ENCODE measurements around the gene BCL6.
"Not testable (repeated sequence)": the region's sequence is repeated elsewhere in the genome, so short reads cannot be mapped to it uniquely, and the experiment has no call there.

Gene BCL6

DNA sequence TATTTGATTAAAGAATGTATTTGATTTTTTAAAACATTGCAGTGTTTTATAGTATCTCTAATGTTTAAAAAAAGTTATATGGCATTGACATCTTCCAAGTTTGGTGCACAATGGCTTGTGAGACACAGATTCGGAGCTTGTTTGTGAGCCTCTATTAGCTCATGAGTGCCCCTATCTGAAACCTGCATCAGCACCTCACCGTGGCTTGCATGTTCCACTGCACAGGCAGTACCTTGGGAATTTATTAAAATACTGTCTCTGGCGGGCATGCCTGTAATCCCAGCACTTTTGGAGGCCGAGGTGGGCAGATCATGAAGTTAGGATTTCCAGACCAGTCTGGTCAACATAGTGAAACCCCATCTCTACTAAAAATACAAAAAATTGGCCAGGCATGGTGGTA, 36.1 kb downstream of the BCL6 start:
- DNase-seq: no peak

DNA sequence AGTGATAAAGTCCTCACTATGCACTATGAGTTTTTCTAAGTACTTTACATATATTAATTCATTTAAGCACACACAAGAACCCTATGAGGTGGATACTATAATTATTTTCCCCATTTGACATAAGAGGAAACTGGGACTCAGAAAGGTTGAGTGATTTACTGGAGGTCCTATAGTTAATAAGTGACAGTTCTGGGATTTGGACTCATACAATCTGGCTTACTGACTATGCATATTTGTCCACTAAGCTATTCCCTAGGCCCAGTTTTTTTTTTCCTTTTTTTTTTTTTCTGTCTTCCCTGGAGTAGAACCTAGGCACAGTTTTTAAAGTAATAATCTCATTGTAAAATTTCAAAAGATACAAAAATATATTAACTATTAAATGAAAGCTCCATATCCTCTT, 36.6 kb downstream of the BCL6 start:
- no peak for DNase-seq

DNA sequence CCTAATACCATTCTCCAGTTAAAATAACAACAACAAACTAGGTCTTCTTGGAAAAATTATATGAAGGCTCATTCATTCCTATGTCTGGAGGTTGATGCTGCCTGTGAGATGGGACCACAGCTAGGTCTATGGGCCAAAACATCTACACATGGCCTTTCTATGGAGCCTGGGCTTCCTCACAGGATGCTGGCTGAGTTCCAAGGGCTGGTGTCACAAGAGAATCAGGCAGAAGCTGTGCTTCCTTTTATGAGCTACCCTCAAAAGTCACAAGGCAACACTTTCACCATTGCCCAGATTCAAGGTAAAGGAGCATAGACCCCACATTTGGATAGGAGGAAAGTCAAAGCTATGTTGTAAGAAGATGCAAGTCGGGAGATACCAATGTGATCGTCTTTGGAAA, 38.3 kb downstream of the BCL6 start:
- no peak for DNase-seq

- no peak for DNase-seq
Observed at GRCh38 chr3:187705164-187705563, 40.1 kb downstream of the BCL6 start.

DNA sequence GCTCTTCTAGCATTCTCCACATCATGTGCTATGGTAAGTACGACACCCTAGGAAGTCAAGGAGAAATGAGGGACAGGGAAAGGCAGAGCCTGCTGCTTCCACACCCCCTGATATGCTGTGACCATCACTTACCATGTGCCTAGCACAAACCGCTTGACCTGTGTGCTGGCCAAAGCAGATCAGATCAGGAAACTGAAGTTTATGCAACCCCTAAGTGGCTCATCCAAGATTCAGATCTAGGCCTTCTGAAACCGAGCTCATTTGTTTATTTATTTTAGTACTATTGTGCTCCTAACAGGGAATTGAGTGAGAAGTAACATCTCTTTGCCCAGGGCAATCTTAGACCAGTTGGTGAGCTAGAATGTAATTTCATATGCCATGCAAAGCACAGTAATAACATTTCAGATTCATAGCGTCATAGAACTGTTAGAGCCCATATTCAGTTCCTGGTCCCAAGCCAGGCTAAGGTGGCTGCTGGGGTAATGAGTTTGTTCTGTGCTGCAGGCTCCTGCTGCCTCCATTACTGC, 42.7 kb downstream of the BCL6 start, which contains the start of gene RTP2:
RTP2 (minus strand) TSS at position 51 of the 527 bp plus-strand sequence. CDS start 429 bp downstream, outside the sequence.
- no peak for DNase-seq

- no peak for DNase-seq
Observed at GRCh38 chr3:187700249-187700648, 45.0 kb downstream of the BCL6 start.

- no peak for DNase-seq
Observed at GRCh38 chr3:187698499-187699399, 46.5 kb downstream of the BCL6 start.

- DNase-seq: no peak
Observed at GRCh38 chr3:187696021-187696420, 49.2 kb downstream of the BCL6 start.

DNA sequence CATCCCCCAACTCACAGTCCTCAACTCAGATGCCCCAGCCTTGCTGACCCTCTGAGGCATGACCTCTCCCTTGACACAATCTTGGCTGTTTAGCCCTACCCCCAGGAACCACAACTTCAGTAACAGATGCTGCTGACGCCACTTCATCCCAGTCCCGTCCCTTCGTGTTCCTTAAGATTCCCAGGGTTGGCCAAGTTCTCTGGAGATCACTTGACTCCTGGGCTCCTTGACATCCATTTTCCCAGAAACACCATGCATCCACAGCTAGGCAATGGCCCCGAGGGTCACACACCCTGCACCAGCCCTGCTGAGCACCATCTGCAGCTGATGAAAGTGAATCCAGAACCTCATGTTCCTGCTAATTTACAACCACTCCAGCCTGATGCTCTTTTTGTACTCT, 49.8 kb downstream of the BCL6 start:
- no peak for DNase-seq

GRCh38 chr3:187694801-187695200, 50.5 kb downstream of the BCL6 start:
- no peak for DNase-seq

- DNase-seq: no peak
Observed at GRCh38 chr3:187693431-187693830, 51.8 kb downstream of the BCL6 start.

DNA sequence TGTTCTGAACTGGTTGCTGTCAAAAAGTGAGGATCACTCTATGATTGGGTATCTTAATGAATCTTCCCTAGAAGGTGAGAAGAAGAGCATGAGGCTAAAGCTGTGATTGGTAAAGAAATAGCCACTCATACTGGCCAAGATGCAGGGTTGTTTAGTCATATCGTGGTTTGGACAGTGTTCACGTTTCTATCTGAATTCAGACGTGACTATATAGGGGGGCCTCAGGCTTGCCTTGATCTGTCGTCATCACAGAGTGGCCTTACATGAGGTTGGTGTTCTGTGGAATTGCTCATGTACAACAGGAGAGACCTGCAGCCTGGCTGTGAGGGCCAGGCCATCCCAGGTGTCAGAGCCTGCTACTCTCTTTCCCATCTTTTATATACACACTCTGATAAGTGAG, 55.3 kb downstream of the BCL6 start:
- DNase-seq: no peak

- DNase-seq: no peak
Observed at GRCh38 chr3:187686621-187687273, 58.5 kb downstream of the BCL6 start.

DNA sequence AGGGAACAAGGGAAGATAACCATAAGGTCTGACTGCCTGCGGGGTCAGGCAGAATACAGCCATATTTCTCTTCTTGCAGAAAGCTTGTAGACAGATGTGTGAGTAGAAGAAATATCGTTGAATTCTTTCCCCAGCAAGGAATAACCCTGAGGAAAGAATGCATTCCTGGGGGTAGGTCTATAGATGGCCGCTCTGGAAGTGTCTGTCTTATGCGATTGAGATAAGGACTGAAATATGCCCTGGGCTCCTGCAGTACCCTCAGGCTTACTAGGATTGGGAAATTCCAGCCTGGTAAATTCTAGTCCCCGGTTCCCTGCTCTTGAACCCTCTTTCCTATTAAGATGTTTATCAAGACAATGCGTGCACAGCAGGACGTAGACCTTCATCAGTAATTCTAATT, 59.3 kb downstream of the BCL6 start:
- DNase-seq: no peak

DNA sequence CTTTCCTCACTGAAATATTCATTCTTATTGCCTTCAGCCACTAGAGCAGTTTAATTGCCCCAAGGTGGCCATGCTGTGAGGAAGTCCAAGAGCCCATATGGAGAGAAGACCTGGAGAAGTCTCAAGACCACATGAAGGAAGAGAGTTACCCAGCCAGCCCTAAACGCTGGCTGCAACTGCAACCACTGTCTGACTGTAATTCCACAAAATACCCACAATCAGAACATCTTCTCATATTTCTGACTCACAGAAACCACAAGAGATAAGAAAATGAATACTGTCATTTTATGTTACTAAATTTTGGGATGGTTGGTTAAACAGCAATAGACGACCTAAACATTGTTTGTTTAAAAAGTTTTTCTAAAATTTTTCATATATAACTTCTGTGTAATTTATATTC, 60.4 kb downstream of the BCL6 start:
- no peak for DNase-seq

DNA sequence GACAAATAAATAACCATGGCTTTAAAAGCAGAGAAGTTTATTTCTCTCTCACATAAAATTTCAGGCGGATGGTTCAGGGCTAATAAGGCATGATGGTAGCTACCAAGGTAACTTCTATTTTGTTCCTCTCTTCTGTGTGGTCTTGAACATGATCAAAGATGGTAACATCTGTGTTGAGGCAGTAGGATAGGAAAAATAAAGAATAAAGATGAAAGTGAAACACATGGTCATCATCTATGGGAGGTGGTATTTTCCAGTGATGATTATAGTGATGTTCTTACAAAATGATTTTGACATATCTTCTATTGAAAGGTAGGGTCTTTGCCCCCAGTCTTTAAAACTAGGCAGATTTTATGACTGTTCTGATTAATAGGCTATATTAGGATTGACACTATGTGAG, 60.8 kb downstream of the BCL6 start:
- no peak for DNase-seq

DNA sequence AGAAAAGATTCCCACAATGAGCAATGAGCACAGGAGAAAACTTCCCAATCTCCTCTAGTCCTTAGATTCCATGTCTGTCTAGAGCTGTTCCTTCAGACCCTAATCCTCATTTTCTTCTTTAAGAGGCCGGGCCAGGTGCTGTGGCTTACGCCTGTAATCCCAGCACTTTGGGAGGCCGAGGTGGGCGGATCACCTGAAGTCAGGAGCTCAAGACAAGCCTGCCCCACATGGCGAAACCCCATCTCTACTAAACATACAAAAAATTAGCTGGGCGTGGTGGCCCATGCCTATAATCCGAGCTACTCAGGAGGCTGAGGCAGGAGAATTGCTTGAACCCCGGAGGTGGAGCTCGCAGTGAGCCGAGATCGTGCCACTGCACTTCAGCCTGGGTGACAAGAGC, 63.5 kb downstream of the BCL6 start:
- DNase-seq: not testable (repeated sequence)

GRCh38 chr3:187679638-187680396, 65.5 kb downstream of the BCL6 start:
- peak; percentile 78 for DNase-seq

GRCh38 chr3:187678726-187679268, 66.5 kb downstream of the BCL6 start:
- peak; percentile 43 for DNase-seq

GRCh38 chr3:187677604-187678003, 67.7 kb downstream of the BCL6 start:
- DNase-seq: no peak

GRCh38 chr3:187673012-187673411, 72.3 kb downstream of the BCL6 start:
- no peak for DNase-seq
